ENCODE measurements around the gene UBTD1. TPM values are rescaled to one million over a fixed set of nuclear protein-coding genes. Genes with fewer than 3 reads are reported as not detected.
A peak's percentile ranks its signal among the peaks of the same experiment; 100 is the strongest.

The UBTD1 gene
- total RNA-seq, 6 experiments from 2014 or later = 5.4 to 8.8 (median 7.0) TPM

DNA sequence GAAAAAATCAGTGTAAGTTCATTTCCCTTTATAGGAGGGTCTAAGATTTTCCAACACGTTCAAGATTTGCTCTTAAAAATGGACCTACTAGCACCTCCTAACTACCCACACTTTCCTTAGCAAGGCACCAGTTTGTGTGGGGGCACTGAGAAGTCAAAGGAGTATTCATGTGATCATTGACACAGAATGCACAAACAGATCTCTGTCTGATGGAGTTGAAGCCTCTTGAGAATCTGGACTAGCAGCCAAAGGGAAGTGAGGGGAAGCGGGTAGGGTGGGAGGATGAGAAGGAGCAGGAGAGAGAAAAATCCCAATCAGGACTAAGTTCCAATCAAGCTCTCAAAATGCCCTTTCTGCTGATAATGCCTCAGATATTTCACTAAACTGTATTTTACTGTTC is 4.6 kb upstream of the UBTD1 start:
- TF ChIP-seq POLR2A (IDR thresholded peaks at IDR 0.05) = no peak
- no peak for TF ChIP-seq CTCF (IDR thresholded peaks at IDR 0.05)
- Histone ChIP-seq H3K4me1 (peaks cover 0 to 14% (median 0%) of the 10 kb centered on the region in 4 donors), H3K36me3 (no peaks in the 10 kb centered on the region), H3K4me3 (no peak overlapping the region), H3K27ac (no peak overlapping the region), H3K27me3 (no peaks in the 10 kb centered on the region), H3K9me3 (no peaks in the 10 kb centered on the region)
- intact Hi-C loops (cut with DNase I) = no loop called here
- WGBS (ENCODE audit: insufficient coverage, low coverage, low lambda C conversion rate, missing lambda C conversion rate) = 68% methylated on average over 2 of the region's 2 CpGs
- ATAC-seq = no peak
- DNase-seq = no peak

DNA sequence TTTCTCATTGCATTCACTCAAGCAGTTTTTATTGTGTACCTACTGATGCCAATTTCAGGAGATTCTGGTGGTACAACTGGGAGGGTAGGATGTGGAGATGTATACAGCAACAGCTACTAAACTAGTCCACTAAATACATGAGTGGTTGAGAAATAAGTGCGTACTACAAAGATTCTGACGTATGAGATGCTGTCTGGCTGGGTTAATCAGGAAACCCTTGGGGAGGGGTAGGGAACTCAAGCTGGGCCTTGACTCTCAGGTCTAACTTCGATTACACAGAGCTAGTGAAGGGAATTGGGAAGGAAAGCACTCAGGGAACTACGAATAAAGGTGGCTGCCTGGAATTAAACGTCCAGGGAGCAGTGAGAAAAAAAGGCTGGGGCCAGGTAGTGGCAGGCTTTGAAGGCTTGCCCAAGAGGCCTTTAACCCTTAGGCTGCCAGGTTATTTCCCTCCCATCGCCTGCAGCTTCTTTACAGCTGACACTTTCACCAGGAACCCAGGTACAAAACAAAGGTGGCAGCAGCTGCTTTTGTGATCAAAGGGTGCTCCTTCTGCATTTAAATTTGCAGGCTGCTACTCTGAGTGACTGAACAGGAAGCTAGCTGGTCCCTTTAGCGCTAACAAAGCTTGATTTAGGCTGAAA is 3.7 kb upstream of the UBTD1 start:
- no peak overlapping the region for H3K4me3 ChIP-seq
- no peak for ATAC-seq
- TF ChIP-seq CTCF (IDR thresholded peaks at IDR 0.05) (no peak), POLR2A (IDR thresholded peaks at IDR 0.05) (no peak)

DNA sequence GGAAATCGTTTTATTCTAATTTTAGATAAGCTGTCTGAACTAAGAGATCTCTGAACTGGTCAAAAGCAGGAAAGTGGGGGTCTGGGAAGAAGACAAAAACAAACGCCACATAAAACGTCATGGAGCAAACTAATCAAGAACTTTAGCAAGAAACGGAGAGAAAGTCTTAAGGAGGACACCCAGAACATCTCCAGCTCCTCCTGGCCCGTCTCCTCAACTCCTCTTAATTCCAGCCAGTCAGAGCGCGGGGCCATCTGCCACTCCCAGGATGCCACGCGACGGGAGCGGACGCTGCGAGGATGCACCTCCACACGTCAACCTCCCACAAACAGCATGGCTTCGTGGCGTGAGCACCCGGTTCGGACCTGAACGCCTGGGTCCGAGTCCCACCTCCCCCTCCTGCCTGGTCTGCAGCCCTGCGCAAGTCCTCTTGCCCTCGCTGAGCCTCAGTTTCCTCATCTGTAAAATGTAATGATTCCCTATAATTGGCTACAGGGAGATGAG is 1.1 kb upstream of the UBTD1 start:
- whole genome bisulfite sequencing (ENCODE audit: insufficient coverage, low coverage, low lambda C conversion rate, missing lambda C conversion rate) = 0% methylated on average over 12 of the region's 22 CpGs
- Histone ChIP-seq H3K36me3 (no peaks in the 10 kb centered on the region), H3K4me1 (peaks cover 0 to 15% (median 0%) of the 10 kb centered on the region in 4 donors), H3K27me3 (no peaks in the 10 kb centered on the region), H3K27ac (peak overlapping the region; percentile 65 to 84 (median 77)), H3K4me3 (peak overlapping the region; percentile 84 to 99 (median 98)), H3K9me3 (no peaks in the 10 kb centered on the region)
- DNase-seq (peak; percentile 76 to 84 (median 83)), ATAC-seq (peak; percentile 25 to 54 (median 34))
- intact Hi-C loops (cut with DNase I) = no loop called here
- no peak for TF ChIP-seq POLR2A (IDR thresholded peaks at IDR 0.05)
- TF ChIP-seq CTCF (IDR thresholded peaks at IDR 0.05) = no peak

More for the DNA sequence above, 3.7 kb upstream of the UBTD1 start:
- H3K9me3 ChIP-seq = no peaks in the 10 kb centered on the region
- H3K4me1 ChIP-seq = peaks cover 0 to 15% (median 0%) of the 10 kb centered on the region in 4 donors
- intact Hi-C loops (cut with DNase I) = no loop called here
- no peak overlapping the region for H3K27ac ChIP-seq
- H3K36me3 ChIP-seq = no peaks in the 10 kb centered on the region
- 51% methylated on average over 6 of the region's 7 CpGs for WGBS (ENCODE audit: insufficient coverage, low coverage, low lambda C conversion rate, missing lambda C conversion rate)
- no peaks in the 10 kb centered on the region for H3K27me3 ChIP-seq
- DNase-seq = no peak

DNA sequence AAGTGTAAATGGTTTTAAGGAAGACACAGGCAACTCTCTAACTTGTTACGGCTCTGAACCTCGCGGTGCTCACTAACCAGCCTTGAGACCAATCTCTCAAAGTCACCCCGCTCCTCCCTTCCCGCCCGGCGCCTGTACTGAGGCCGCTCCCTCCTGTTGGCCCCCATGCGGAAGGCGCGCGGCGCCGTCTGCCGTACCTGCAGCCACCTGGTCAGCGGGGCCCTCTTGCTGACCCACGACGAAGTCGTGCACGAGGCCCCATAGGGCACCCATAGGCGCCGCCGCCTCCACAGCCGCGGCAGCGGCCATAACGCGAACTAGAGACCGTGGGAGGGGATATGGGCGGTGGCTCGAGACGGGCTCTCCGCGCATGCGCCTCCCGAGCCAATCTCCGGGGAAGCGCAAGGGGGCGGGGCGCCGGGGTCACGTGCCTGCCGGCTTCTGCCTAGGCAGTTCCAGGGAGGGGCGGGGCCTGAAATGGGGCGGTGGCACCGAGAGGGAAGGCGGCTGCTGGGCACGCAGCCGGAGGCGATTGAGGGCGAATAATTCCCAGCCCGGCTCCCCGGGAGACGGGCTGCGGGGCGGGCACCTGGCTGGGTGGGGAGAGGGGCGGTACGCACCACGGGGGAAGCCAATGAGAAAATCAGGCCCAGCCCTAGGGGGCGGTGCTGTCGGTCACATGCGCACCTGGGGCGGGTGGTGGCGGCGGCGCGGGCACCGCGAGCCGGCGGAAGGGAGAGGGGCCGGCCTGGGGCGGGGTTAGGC is 466 bp upstream of the UBTD1 start, which contains the start of gene MMS19:
TSS of gene MMS19 (minus strand) at position 347 of the 765 bp plus-strand sequence. CDS start at position 309, 38 bp downstream.
- Histone ChIP-seq H3K9me3 (no peaks in the 10 kb centered on the region), H3K27ac (peak within 1 kb of the TSS; percentile 65 to 84 (median 77)), H3K4me1 (peaks cover 0 to 15% (median 0%) of the 10 kb centered on the region in 4 donors), H3K36me3 (no peaks in the 10 kb centered on the region), H3K4me3 (peak within 1 kb of the TSS; percentile 84 to 99 (median 98)), H3K27me3 (no peaks in the 10 kb centered on the region)
- TF ChIP-seq POLR2A (IDR thresholded peaks at IDR 0.05) (peak; percentile 77), CTCF (IDR thresholded peaks at IDR 0.05) (peak in 3 of 4 donors; percentile 14 to 41 (median 27))
- intact Hi-C loops (cut with DNase I) = no loop called here
- 0% methylated on average over 20 of the region's 73 CpGs for WGBS (ENCODE audit: insufficient coverage, low coverage, low lambda C conversion rate, missing lambda C conversion rate)
- ATAC-seq = peak; percentile 88 to 97 (median 91)
- peak; percentile 100 for DNase-seq
